GM23338 (cell line): ENCODE data around the gene KIRREL3. TPM values are rescaled to one million over a fixed set of nuclear protein-coding genes. Genes with fewer than 3 reads are reported as not detected.

Source experiments
- ATAC-seq: fragments of 200-7000 bp; cut with Tn5 transposase; 3 replicates; pipeline ENCODE4 v1.9.1; 2020
- DNase-seq: peaks from one replicate; pipeline ENCODE4 v3.0.0-alpha.2; 2015; ENCODE audit warnings: low spot score
- H2AFZ ChIP-seq: fragments of 200-600 bp; sonication (generic); 2 replicates; pipeline ENCODE4 v1.8.0; 2016; ENCODE audit warnings: antibody characterized with exemption, mild to moderate bottlenecking, moderate library complexity
- H3F3A ChIP-seq: fragments of 200-600 bp; sonication (generic); replicated peaks from 2 replicates; pipeline ENCODE4 v1.8.0; 2017; ENCODE audit warnings: antibody characterized with exemption, mixed run types, low read depth
- H3K27ac ChIP-seq: fragments of 200-600 bp; sonication (generic); 2 replicates; pipeline ENCODE4 v1.6.1; 2016; ENCODE audit warnings: low read depth
- H3K27me3 ChIP-seq: fragments of 200-600 bp; sonication (generic); 2 replicates; pipeline ENCODE4 v1.8.0; 2016; ENCODE audit warnings: mild to moderate bottlenecking, mixed run types, moderate library complexity; ENCODE audit not compliant: insufficient read depth
- H3K36me3 ChIP-seq: fragments of 200-600 bp; sonication (generic); 2 replicates; pipeline ENCODE4 v1.8.0; 2016; ENCODE audit warnings: mild to moderate bottlenecking; ENCODE audit not compliant: insufficient read depth
- H3K4me1 ChIP-seq: fragments of 200-600 bp; sonication (generic); 2 replicates; pipeline ENCODE4 v1.8.0; 2016; ENCODE audit warnings: mild to moderate bottlenecking, moderate library complexity; ENCODE audit not compliant: insufficient read depth
- H3K4me2 ChIP-seq: fragments of 200-600 bp; sonication (generic); 2 replicates; pipeline ENCODE4 v1.7.1; 2017; ENCODE audit warnings: mixed run types
- H3K4me3 ChIP-seq: fragments of 200-600 bp; sonication (generic); 2 replicates; pipeline ENCODE4 v1.6.1; 2016; ENCODE audit warnings: mixed run types
- H3K79me2 ChIP-seq: fragments of 200-600 bp; sonication (generic); replicated peaks from 2 replicates; pipeline ENCODE4 v1.8.0; 2017; ENCODE audit warnings: mild to moderate bottlenecking; ENCODE audit not compliant: insufficient read depth
- H3K9me2 ChIP-seq: fragments of 200-600 bp; sonication (generic); 2 replicates; pipeline ENCODE4 v1.8.0; 2017; ENCODE audit not compliant: insufficient read depth
- H4K20me1 ChIP-seq: fragments of 200-600 bp; sonication (generic); replicated peaks from 2 replicates; pipeline ENCODE4 v1.8.0; 2017; ENCODE audit warnings: mild to moderate bottlenecking; ENCODE audit not compliant: insufficient read depth
- H3K27ac Mint-ChIP-seq: 2 replicates; pipeline ENCODE4 v1.8.0; 2020; ENCODE audit warnings: inconsistent platforms, mild to moderate bottlenecking, moderate library complexity, mixed read lengths
- H3K27me3 Mint-ChIP-seq: 3 replicates; pipeline ENCODE4 v1.8.0; 2022; ENCODE audit warnings: low read depth, mild to moderate bottlenecking, moderate library complexity, mixed read lengths, inconsistent platforms; ENCODE audit not compliant: insufficient read depth, poor library complexity
- H3K36me3 Mint-ChIP-seq: 3 replicates; pipeline ENCODE4 v1.8.0; 2021; ENCODE audit warnings: low read depth, mild to moderate bottlenecking, inconsistent platforms, moderate library complexity, mixed read lengths
- H3K4me1 Mint-ChIP-seq: 3 replicates; pipeline ENCODE4 v1.8.0; 2020; ENCODE audit warnings: mild to moderate bottlenecking, inconsistent platforms, mixed read lengths
- H3K4me3 Mint-ChIP-seq: 3 replicates; pipeline ENCODE4 v1.8.0; 2021; ENCODE audit warnings: moderate library complexity, mild to moderate bottlenecking, inconsistent platforms, mixed read lengths
- H3K9me3 Mint-ChIP-seq: 3 replicates; pipeline ENCODE4 v1.8.0; 2020; ENCODE audit warnings: moderate library complexity, mild to moderate bottlenecking, inconsistent platforms, mixed read lengths
- CREB1 ChIP-seq: fragments of 250-450 bp; sonication (Bioruptor Pico); IDR thresholded peaks from 2 replicates; pipeline ENCODE4 v1.5.0; 2020; ENCODE audit warnings: low read depth, mild to moderate bottlenecking, moderate library complexity
- EZH2 ChIP-seq: fragments of 200-600 bp; sonication (generic); IDR thresholded peaks from one replicate; pipeline ENCODE4 v1.8.0; 2017; ENCODE audit warnings: antibody characterized with exemption, mild to moderate bottlenecking, low read depth; ENCODE audit not compliant: unreplicated experiment
- JUNB ChIP-seq: IDR thresholded peaks from one replicate; pipeline ENCODE4 v1.6.1; 2016; ENCODE audit warnings: antibody characterized with exemption; ENCODE audit not compliant: unreplicated experiment
- NANOG ChIP-seq: IDR thresholded peaks from 2 replicates; pipeline ENCODE4 v1.6.1; 2016; ENCODE audit warnings: antibody characterized with exemption, borderline replicate concordance
- POLR2AphosphoS5 ChIP-seq: IDR thresholded peaks from 2 replicates; pipeline ENCODE4 v1.6.1; 2016; ENCODE audit warnings: antibody characterized with exemption, low read depth
- STAT1 ChIP-seq: IDR thresholded peaks from one replicate; pipeline ENCODE4 v1.6.1; 2016; ENCODE audit warnings: antibody characterized with exemption; ENCODE audit not compliant: unreplicated experiment
- ZNF114 ChIP-seq: fragments of 250-450 bp; sonication (Bioruptor Pico); IDR thresholded peaks from 2 replicates; pipeline ENCODE4 v1.5.0; 2020; ENCODE audit warnings: mild to moderate bottlenecking, moderate library complexity
- ZNF331 ChIP-seq: fragments of 250-450 bp; sonication (Bioruptor Pico); IDR thresholded peaks from 2 replicates; pipeline ENCODE4 v1.5.0; 2020; ENCODE audit warnings: low read depth, mild to moderate bottlenecking, moderate library complexity
- polyA plus RNA-seq: library from polyadenylated mRNA; unstranded; fragments of >200 nt; fragmentation: Nextera tagmentation; extraction: Ambion mirVana; gene quantifications from 2 replicates; pipeline ENCODE4 v1.2.1, GENCODE V29; 2016
- total RNA-seq: library from RNA; depleted of rRNA; stranded (reverse); fragments of >200 nt; shearing (Covaris generic); gene quantifications from 2 replicates; pipeline ENCODE4 v1.2.3, GENCODE V29; 2014
- TF ChIP-seq, protein P1 (sequence below), 2 experiments: fragments of 200-600 bp in 1 of 2; sonication (generic) in 1 of 2; conservative IDR thresholded peaks; 2 replicates each; pipeline versions ENCODE4 v1.5.1 to v1.6.1; 2016 to 2017; ENCODE audit warnings: antibody characterized with exemption in 2 of 2, low read depth in 2 of 2, mild to moderate bottlenecking in 2 of 2, moderate library complexity in 1 of 2
- TF ChIP-seq, protein P2 (sequence below): IDR thresholded peaks from 2 replicates; pipeline ENCODE4 v1.6.1; 2016; ENCODE audit warnings: antibody characterized with exemption
- TF ChIP-seq, protein P3 (sequence below): IDR thresholded peaks from one replicate; pipeline ENCODE4 v1.6.1; 2018; ENCODE audit warnings: antibody characterized with exemption; ENCODE audit not compliant: unreplicated experiment

KIRREL3 gene
- total and polyA plus RNA-seq, 2 experiments from 2014 or later, result 0.13 to 1.5 TPM

DNA sequence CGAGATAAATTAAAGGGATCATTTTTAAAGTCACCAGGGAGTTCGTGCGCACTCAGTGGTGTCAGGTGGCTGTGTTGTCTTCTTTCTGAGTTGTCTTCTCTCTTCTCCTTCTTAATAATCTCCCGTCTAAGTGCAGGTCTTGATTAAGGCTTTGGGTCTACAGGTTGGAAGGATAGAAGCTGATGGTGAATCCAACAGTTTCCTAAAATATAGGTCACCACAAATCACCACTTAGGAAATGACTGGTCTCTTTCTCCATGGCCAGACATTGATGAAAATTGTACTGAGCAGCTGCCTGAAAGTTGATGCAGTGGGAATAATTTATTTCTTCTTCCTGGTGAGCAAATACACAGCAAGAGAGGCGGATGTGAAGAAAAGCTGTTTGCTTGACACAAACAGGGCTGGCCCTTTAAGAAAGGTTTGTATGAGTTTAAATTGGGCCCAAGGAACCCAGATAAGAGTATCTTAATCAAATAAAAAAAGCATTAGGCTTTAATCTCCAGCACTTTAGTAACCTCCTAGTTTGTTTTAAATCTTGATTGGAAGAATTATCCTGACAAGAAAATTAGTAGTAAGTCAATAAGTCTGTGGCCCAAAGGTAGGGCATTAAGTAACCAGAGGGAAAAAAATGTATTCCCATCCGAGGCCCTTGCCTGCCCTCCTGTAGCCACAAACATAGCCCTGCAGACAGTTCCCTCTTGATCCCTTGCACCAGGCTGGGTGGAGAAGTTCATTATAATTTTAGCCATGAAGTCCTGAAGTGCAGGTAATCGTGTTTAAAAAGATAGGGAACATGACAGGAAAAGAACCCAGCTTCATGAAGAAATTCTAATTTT is 245.8 kb downstream of the KIRREL3 start (continued):
- TF ChIP-seq, protein P1, sequence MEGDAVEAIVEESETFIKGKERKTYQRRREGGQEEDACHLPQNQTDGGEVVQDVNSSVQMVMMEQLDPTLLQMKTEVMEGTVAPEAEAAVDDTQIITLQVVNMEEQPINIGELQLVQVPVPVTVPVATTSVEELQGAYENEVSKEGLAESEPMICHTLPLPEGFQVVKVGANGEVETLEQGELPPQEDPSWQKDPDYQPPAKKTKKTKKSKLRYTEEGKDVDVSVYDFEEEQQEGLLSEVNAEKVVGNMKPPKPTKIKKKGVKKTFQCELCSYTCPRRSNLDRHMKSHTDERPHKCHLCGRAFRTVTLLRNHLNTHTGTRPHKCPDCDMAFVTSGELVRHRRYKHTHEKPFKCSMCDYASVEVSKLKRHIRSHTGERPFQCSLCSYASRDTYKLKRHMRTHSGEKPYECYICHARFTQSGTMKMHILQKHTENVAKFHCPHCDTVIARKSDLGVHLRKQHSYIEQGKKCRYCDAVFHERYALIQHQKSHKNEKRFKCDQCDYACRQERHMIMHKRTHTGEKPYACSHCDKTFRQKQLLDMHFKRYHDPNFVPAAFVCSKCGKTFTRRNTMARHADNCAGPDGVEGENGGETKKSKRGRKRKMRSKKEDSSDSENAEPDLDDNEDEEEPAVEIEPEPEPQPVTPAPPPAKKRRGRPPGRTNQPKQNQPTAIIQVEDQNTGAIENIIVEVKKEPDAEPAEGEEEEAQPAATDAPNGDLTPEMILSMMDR (conservative IDR thresholded peaks at IDR 0.05; ENCODE audit: low read depth in 2 of 2), result no peak
- TF ChIP-seq EZH2 (no peak), CREB1 (CRISPR knock-in tag) (no peak), JUNB (no peak), STAT1 (no peak)
- TF ChIP-seq, protein P2, sequence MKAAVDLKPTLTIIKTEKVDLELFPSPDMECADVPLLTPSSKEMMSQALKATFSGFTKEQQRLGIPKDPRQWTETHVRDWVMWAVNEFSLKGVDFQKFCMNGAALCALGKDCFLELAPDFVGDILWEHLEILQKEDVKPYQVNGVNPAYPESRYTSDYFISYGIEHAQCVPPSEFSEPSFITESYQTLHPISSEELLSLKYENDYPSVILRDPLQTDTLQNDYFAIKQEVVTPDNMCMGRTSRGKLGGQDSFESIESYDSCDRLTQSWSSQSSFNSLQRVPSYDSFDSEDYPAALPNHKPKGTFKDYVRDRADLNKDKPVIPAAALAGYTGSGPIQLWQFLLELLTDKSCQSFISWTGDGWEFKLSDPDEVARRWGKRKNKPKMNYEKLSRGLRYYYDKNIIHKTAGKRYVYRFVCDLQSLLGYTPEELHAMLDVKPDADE, result no peak
- TF ChIP-seq, protein P3, sequence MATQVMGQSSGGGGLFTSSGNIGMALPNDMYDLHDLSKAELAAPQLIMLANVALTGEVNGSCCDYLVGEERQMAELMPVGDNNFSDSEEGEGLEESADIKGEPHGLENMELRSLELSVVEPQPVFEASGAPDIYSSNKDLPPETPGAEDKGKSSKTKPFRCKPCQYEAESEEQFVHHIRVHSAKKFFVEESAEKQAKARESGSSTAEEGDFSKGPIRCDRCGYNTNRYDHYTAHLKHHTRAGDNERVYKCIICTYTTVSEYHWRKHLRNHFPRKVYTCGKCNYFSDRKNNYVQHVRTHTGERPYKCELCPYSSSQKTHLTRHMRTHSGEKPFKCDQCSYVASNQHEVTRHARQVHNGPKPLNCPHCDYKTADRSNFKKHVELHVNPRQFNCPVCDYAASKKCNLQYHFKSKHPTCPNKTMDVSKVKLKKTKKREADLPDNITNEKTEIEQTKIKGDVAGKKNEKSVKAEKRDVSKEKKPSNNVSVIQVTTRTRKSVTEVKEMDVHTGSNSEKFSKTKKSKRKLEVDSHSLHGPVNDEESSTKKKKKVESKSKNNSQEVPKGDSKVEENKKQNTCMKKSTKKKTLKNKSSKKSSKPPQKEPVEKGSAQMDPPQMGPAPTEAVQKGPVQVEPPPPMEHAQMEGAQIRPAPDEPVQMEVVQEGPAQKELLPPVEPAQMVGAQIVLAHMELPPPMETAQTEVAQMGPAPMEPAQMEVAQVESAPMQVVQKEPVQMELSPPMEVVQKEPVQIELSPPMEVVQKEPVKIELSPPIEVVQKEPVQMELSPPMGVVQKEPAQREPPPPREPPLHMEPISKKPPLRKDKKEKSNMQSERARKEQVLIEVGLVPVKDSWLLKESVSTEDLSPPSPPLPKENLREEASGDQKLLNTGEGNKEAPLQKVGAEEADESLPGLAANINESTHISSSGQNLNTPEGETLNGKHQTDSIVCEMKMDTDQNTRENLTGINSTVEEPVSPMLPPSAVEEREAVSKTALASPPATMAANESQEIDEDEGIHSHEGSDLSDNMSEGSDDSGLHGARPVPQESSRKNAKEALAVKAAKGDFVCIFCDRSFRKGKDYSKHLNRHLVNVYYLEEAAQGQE, result no peak

DNA sequence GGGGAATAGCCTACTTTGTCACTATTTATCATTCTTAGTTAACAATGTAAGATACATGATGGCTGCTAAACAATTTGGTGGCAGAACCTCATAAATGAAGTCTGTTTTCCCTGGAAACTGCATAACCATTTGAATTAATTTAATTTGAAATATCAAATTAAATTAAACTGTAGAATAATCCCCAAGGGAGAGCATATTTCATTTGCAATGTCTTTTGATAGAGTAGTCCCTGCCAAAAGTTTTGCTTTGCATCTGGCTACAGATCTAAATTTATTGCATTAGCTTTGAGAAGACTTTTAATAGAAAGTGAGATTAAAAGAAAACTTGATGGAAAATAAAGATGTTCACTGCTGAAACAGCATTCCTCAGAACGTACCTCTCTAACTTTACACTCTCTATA is 246.6 kb downstream of the KIRREL3 start:
- Histone ChIP-seq H3K4me3 (no peak overlapping the region), H3F3A (no peaks in the 10 kb centered on the region), H3K4me1 (no peaks in the 10 kb centered on the region; the same call in 1 of the 2 replicates), H3K9me2 (peaks cover 18% of the 10 kb centered on the region; the same call in 1 of the 2 replicates), H2AFZ (no peak overlapping the region), H4K20me1 (no peaks in the 10 kb centered on the region), H3K27ac (no peak overlapping the region), H3K79me2 (no peaks in the 10 kb centered on the region), H3K36me3 (no peaks in the 10 kb centered on the region), H3K4me2 (no peak overlapping the region), H3K27me3 (no peaks in the 10 kb centered on the region)
- peaks cover 15% of the 10 kb centered on the region; the same call in 2 of the 3 replicates for H3K4me1 Mint-ChIP-seq
- H3K27ac Mint-ChIP-seq, result no peak overlapping the region
- no peak overlapping the region for H3K4me3 Mint-ChIP-seq
- ATAC-seq, result no peak
- no peaks in the 10 kb centered on the region for H3K9me3 Mint-ChIP-seq
- no peak for DNase-seq
- H3K36me3 Mint-ChIP-seq, result no peaks in the 10 kb centered on the region
- H3K27me3 Mint-ChIP-seq, result no peaks in the 10 kb centered on the region
- TF ChIP-seq, protein P2, result no peak
- TF ChIP-seq, protein P1 (conservative IDR thresholded peaks at IDR 0.05; ENCODE audit: low read depth in 2 of 2), result no peak
- TF ChIP-seq NANOG (no peak), JUNB (no peak), ZNF331 (CRISPR knock-in tag) (no peak), ZNF114 (CRISPR knock-in tag) (no peak), POLR2AphosphoS5 (no peak), EZH2 (no peak)
- TF ChIP-seq, protein P3, result no peak
